Thymus (tissue), 11 donors: ENCODE data around the gene LSM14B. TPM values are rescaled to one million over a fixed set of nuclear protein-coding genes. Genes with fewer than 3 reads are reported as not detected.
A peak's percentile ranks its signal among the peaks of the same experiment; 100 is the strongest.
"Not testable (repeated sequence)": the region's sequence is repeated elsewhere in the genome, so short reads cannot be mapped to it uniquely, and the experiment has no call there.

Source experiments
- DNase-seq, 9 donors: peaks; one replicate each; pipeline ENCODE4 v3.0.0-alpha.2; 2013; ENCODE audit warnings: low spot score in 9 of 9, low read depth in 6 of 9, missing footprints in 1 of 9
- H3K27ac ChIP-seq, 2 donors: one replicate each; pipeline ENCODE4 v1.5.1; 2013; ENCODE audit warnings: control low read depth in 1 of 2, low read depth in 1 of 2, low read length in 1 of 2, mild to moderate bottlenecking in 1 of 2, moderate library complexity in 1 of 2
- H3K27me3 ChIP-seq, 2 donors: one replicate each; pipeline ENCODE4 v1.5.1; 2013; ENCODE audit warnings: low read length in 1 of 2; ENCODE audit not compliant: control insufficient read depth in 2 of 2, insufficient read depth in 1 of 2
- H3K36me3 ChIP-seq, 2 donors: one replicate each; pipeline ENCODE4 v1.5.1; 2013; ENCODE audit warnings: low read length in 1 of 2, mild to moderate bottlenecking in 1 of 2, moderate library complexity in 1 of 2; ENCODE audit not compliant: control insufficient read depth in 2 of 2, insufficient read depth in 2 of 2
- H3K4me1 ChIP-seq, 2 donors: one replicate each; pipeline ENCODE4 v1.5.1; 2013; ENCODE audit warnings: low read length in 2 of 2; ENCODE audit not compliant: control insufficient read depth in 2 of 2, insufficient read depth in 2 of 2
- H3K4me3 ChIP-seq, 2 donors: one replicate each; pipeline ENCODE4 v1.5.1; 2013; ENCODE audit warnings: low read length in 2 of 2, control low read depth in 1 of 2, mild to moderate bottlenecking in 1 of 2
- H3K9me3 ChIP-seq, 2 donors: one replicate each; pipeline ENCODE4 v1.5.1; 2013; ENCODE audit warnings: low read length in 1 of 2, mild to moderate bottlenecking in 1 of 2; ENCODE audit not compliant: control insufficient read depth in 2 of 2, insufficient read depth in 1 of 2
- WGBS: extraction: QIAGEN DNeasy Blood & Tissue Kit; methylation state at CpG from one replicate; pipeline ENCODE4 v1.1.7; 2013; 5-methylcytosine and 5-hydroxymethylcytosine counted together
- polyA plus RNA-seq: library from polyadenylated mRNA; stranded (reverse); fragments of 200-250 nt; gene quantifications from one replicate; pipeline ENCODE4 v1.2.3, GENCODE V29; 2013
- total RNA-seq: library from RNA; stranded (reverse); fragments of 120-200 nt; gene quantifications from one replicate; pipeline ENCODE4 v1.2.4, GENCODE V29; 2013
- donor health status: healthy.

Gene LSM14B
- total and polyA plus RNA-seq, 2 donors: 23.1 to 29.9 TPM

- Histone ChIP-seq H3K27me3 (no peaks in the 10 kb centered on the region), H3K4me3 (no peak overlapping the region), H3K9me3 (peaks cover 0 to 7% of the 10 kb centered on the region in 2 donors), H3K36me3 (peaks cover 0 to 4% of the 10 kb centered on the region in 2 donors), H3K27ac (no peak overlapping the region), H3K4me1 (peaks cover 7 to 26% of the 10 kb centered on the region in 2 donors)
- DNase-seq: no peak
- WGBS: 98% methylated on average over 9 of the region's 9 CpGs
These were observed 25.3 kb downstream of the LSM14B start for GRCh38 chr20:62147528-62147927.

GRCh38 chr20:62148383-62148782 is 26.1 kb downstream of the LSM14B start:
- Histone ChIP-seq H3K4me1 (peaks cover 7 to 26% of the 10 kb centered on the region in 2 donors), H3K36me3 (peaks cover 2 to 11% of the 10 kb centered on the region in 2 donors), H3K9me3 (peaks cover 0 to 15% of the 10 kb centered on the region in 2 donors)
- WGBS: 93% methylated on average over 10 of the region's 10 CpGs
- not testable (repeated sequence) for H3K27me3 ChIP-seq, DNase-seq, H3K27ac ChIP-seq, H3K4me3 ChIP-seq

GRCh38 chr20:62148908-62149314 is 26.6 kb downstream of the LSM14B start:
- Histone ChIP-seq H3K9me3 (peaks cover 0 to 17% of the 10 kb centered on the region in 2 donors), H3K36me3 (peaks cover 2 to 16% of the 10 kb centered on the region in 2 donors), H3K27me3 (no peaks in the 10 kb centered on the region), H3K4me1 (peaks cover 7 to 26% of the 10 kb centered on the region in 2 donors), H3K27ac (no peak overlapping the region), H3K4me3 (no peak overlapping the region)
- DNase-seq: no peak
- whole genome bisulfite sequencing: 92% methylated on average over 20 of the region's 20 CpGs

- DNase-seq: peak in 1 of 9 donors; percentile 23
- no peak overlapping the region for H3K4me3 ChIP-seq
- H3K36me3 ChIP-seq: peaks cover 7 to 23% of the 10 kb centered on the region in 2 donors
- H3K4me1 ChIP-seq: peaks cover 3 to 20% of the 10 kb centered on the region in 2 donors
- peaks cover 0 to 17% of the 10 kb centered on the region in 2 donors for H3K9me3 ChIP-seq
- H3K27me3 ChIP-seq: no peaks in the 10 kb centered on the region
- WGBS: 94% methylated on average over 24 of the region's 24 CpGs
- peak overlapping the region in 1 of 2 donors; percentile 32 for H3K27ac ChIP-seq
These were observed 27.4 kb downstream of the LSM14B start for GRCh38 chr20:62149532-62150309.

- no peak overlapping the region for H3K4me3 ChIP-seq
- no peaks in the 10 kb centered on the region for H3K27me3 ChIP-seq
- peaks cover 0 to 17% of the 10 kb centered on the region in 2 donors for H3K9me3 ChIP-seq
- H3K27ac ChIP-seq: peak overlapping the region in 1 of 2 donors; percentile 1
- peaks cover 0 to 16% of the 10 kb centered on the region in 2 donors for H3K4me1 ChIP-seq
- 95% methylated on average over 11 of the region's 11 CpGs for WGBS
- no peak for DNase-seq
- H3K36me3 ChIP-seq: peaks cover 7 to 26% of the 10 kb centered on the region in 2 donors
These were observed 28.0 kb downstream of the LSM14B start for GRCh38 chr20:62150310-62150575.

- H3K36me3 ChIP-seq: peaks cover 7 to 33% of the 10 kb centered on the region in 2 donors
- no peaks in the 10 kb centered on the region for H3K27me3 ChIP-seq
- no peak overlapping the region for H3K27ac ChIP-seq
- peaks cover 0 to 17% of the 10 kb centered on the region in 2 donors for H3K9me3 ChIP-seq
- WGBS: 94% methylated on average over 11 of the region's 11 CpGs
- peaks cover 0 to 11% of the 10 kb centered on the region in 2 donors for H3K4me1 ChIP-seq
- no peak overlapping the region for H3K4me3 ChIP-seq
- no peak for DNase-seq
These were observed 28.9 kb downstream of the LSM14B start for GRCh38 chr20:62151225-62151624.

GRCh38 chr20:62151835-62152364 is 29.6 kb downstream of the LSM14B start:
- Histone ChIP-seq H3K27me3 (no peaks in the 10 kb centered on the region), H3K36me3 (peaks cover 7 to 33% of the 10 kb centered on the region in 2 donors), H3K4me3 (no peak overlapping the region), H3K9me3 (peaks cover 0 to 17% of the 10 kb centered on the region in 2 donors), H3K27ac (no peak overlapping the region), H3K4me1 (peaks cover 0 to 18% of the 10 kb centered on the region in 2 donors)
- WGBS: 95% methylated on average over 23 of the region's 23 CpGs
- DNase-seq: no peak

GRCh38 chr20:62155428-62156253 is 33.4 kb downstream of the LSM14B start:
- Histone ChIP-seq H3K27me3 (no peaks in the 10 kb centered on the region), H3K4me3 (no peak overlapping the region), H3K9me3 (peaks cover 0 to 17% of the 10 kb centered on the region in 2 donors), H3K4me1 (peaks cover 0 to 11% of the 10 kb centered on the region in 2 donors), H3K36me3 (peaks cover 11 to 52% of the 10 kb centered on the region in 2 donors), H3K27ac (no peak overlapping the region)
- 98% methylated on average over 29 of the region's 29 CpGs for WGBS
- DNase-seq: no peak

GRCh38 chr20:62156254-62156556 is 33.9 kb downstream of the LSM14B start:
- Histone ChIP-seq H3K9me3 (peaks cover 0 to 17% of the 10 kb centered on the region in 2 donors), H3K4me3 (no peak overlapping the region), H3K36me3 (peaks cover 13 to 57% of the 10 kb centered on the region in 2 donors), H3K27ac (no peak overlapping the region), H3K27me3 (no peaks in the 10 kb centered on the region), H3K4me1 (peaks cover 0 to 7% of the 10 kb centered on the region in 2 donors)
- 95% methylated on average over 3 of the region's 3 CpGs for WGBS
- DNase-seq: no peak
